GM18951 (cell line): ENCODE results near the gene LMOD2.

Source experiments
- POLR2A ChIP-seq: IDR thresholded peaks from 4 replicates; pipeline ENCODE4 v1.6.1; 2011; ENCODE audit warnings: mild to moderate bottlenecking; ENCODE audit not compliant: insufficient read length, insufficient read depth; ENCODE audit errors: extremely low read depth
- in situ Hi-C: fragments of 300-500 bp; cut with MboI; formaldehyde crosslinking; loops from one replicate; pipeline ENCODE4 v1.12.0; 2022; ENCODE audit warnings: low sequenced_read_pairs, mixed read lengths, inconsistent platforms; ENCODE audit not compliant: unreplicated experiment

LMOD2 gene

GRCh38 chr7:123650595-123650994 lies 5.1 kb upstream of the LMOD2 start:
- no peak for TF ChIP-seq POLR2A
- in situ Hi-C loops = no loop called here

- TF ChIP-seq POLR2A = no peak
- in situ Hi-C loops = no loop called here
These were observed 3.3 kb upstream of the LMOD2 start for GRCh38 chr7:123652406-123652805.

GRCh38 chr7:123653162-123653561 lies 2.5 kb upstream of the LMOD2 start:
- no peak for TF ChIP-seq POLR2A

GRCh38 chr7:123656544-123657303 lies 1.1 kb downstream of the LMOD2 start:
- in situ Hi-C loops = no loop called here
- no peak for TF ChIP-seq POLR2A

More at GRCh38 chr7:123653162-123653561, 2.5 kb upstream of the LMOD2 start:
- in situ Hi-C loops = no loop called here

- TF ChIP-seq POLR2A = no peak
- in situ Hi-C loops = no loop called here
These were observed 1.6 kb downstream of the LMOD2 start for GRCh38 chr7:123657304-123657685.

- in situ Hi-C loops = no loop called here
- TF ChIP-seq POLR2A = no peak
These were observed 2.4 kb downstream of the LMOD2 start for GRCh38 chr7:123658023-123658422.

GRCh38 chr7:123660514-123661354 lies 5.1 kb downstream of the LMOD2 start:
- no peak for TF ChIP-seq POLR2A
- in situ Hi-C loops = no loop called here

GRCh38 chr7:123661765-123662164 lies 6.1 kb downstream of the LMOD2 start:
- in situ Hi-C loops = no loop called here
- TF ChIP-seq POLR2A = no peak

- no peak for TF ChIP-seq POLR2A
- in situ Hi-C loops = no loop called here
These were observed 6.6 kb downstream of the LMOD2 start for GRCh38 chr7:123662293-123662692.

GRCh38 chr7:123662755-123663154 lies 7.1 kb downstream of the LMOD2 start:
- no peak for TF ChIP-seq POLR2A
- in situ Hi-C loops = no loop called here

- in situ Hi-C loops = no loop called here
- no peak for TF ChIP-seq POLR2A
These were observed 7.5 kb downstream of the LMOD2 start for GRCh38 chr7:123663200-123663599.

GRCh38 chr7:123665157-123665556 lies 9.5 kb downstream of the LMOD2 start:
- no peak for TF ChIP-seq POLR2A
- in situ Hi-C loops = no loop called here

- TF ChIP-seq POLR2A = no peak
- in situ Hi-C loops = no loop called here
These were observed 10.2 kb downstream of the LMOD2 start for GRCh38 chr7:123665896-123666295.

GRCh38 chr7:123666492-123666891 lies 10.8 kb downstream of the LMOD2 start:
- in situ Hi-C loops = no loop called here
- TF ChIP-seq POLR2A = no peak

- TF ChIP-seq POLR2A = no peak
- in situ Hi-C loops = no loop called here
These were observed 13.8 kb downstream of the LMOD2 start for GRCh38 chr7:123669485-123669884.
